ENCODE results near the gene APOL6. TPM values are rescaled to one million over a fixed set of nuclear protein-coding genes. Genes with fewer than 3 reads are reported as not detected.
A peak's percentile ranks its signal among the peaks of the same experiment; 100 is the strongest.

Gene APOL6
- total and polyA plus RNA-seq, 8 donors, result 2.0 to 12.6 (median 3.7) TPM

DNA sequence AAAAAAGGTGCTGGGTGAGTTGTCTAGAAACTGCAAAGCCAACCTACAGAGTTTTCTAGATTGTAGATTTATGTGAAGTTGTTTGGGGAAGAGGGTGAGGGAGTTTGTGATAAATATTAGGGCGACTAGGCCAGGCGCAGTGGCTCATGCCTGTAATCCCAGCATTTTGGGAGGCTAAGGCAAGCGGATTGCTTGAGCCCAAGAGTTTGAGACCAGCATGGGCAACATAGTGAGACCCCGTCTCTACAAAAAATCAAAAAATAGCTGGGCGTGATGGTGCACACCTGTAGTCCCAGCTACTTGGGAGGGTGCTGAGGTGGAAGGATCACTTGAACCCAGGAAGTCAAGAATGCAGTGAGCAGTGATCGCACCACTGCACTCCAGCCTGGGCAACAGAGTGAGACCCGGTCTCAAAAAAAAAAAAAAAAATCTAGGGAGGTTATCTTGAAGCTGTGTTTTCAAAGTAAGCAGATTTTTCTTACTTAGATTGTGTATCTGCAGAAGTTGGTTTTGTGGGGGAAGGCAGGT lies 844 bp downstream of the APOL6 start:
- Histone ChIP-seq H3K4me1 (peaks cover 0 to 9% (median 4%) of the 10 kb centered on the region in 3 donors), H3K27ac (peak overlapping the region in 3 of 4 donors; percentile 75 to 92 (median 83)), H3K27me3 (no peaks in the 10 kb centered on the region), H3K36me3 (no peaks in the 10 kb centered on the region), H3K9me3 (no peaks in the 10 kb centered on the region), H3K4me3 (peak overlapping the region in 3 of 4 donors; percentile 42 to 71 (median 49))
- intact Hi-C loops (cut with DNase I), result no loop called here
- TF ChIP-seq CTCF (IDR thresholded peaks at IDR 0.05), result no peak
- FAIRE-seq (no peak), DNase-seq (no peak), ATAC-seq (peak; percentile 13 to 17 (median 16))
- 82% methylated on average over 7 of the region's 7 CpGs for WGBS, 2 donors

- Histone ChIP-seq H3K27me3 (no peaks in the 10 kb centered on the region), H3K36me3 (no peaks in the 10 kb centered on the region), H3K27ac (no peak overlapping the region), H3K4me3 (peak overlapping the region in 1 of 4 donors; percentile 71), H3K9me3 (no peaks in the 10 kb centered on the region), H3K4me1 (peaks cover 0 to 9% (median 4%) of the 10 kb centered on the region in 3 donors)
- TF ChIP-seq CTCF (IDR thresholded peaks at IDR 0.05), result no peak
- no peak for ATAC-seq
- intact Hi-C loops (cut with DNase I), result loop anchor here in 1 of 3 donors (10.0 kb wide), 1 partner anchor 65 kb away; the partner anchor contains the start of gene APOL5
- no peak for DNase-seq
- no peak for FAIRE-seq
- 80 to 83% methylated on average over 7 of the region's 7 CpGs for WGBS, 2 donors
These were observed 1.5 kb downstream of the APOL6 start for GRCh38 chr22:35649636-35650250.

DNA sequence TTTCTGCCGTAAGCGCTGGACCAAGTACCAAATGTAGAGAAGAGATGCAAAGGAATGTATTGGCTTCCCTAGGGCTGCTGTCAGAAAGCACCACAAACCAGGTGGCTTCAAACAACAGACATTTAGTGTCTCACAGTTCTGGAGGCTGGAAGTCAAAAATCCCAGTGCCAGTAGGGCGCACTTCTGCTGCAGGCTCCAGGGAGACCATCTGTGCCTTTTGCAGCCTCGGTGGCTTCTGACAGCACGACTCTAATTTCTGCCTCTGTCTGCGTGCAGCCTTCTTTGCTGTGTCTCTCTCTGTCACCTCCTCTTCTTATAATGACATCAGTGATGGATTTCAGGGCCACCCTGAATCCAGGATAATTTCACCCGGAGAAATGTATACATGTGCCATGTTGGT lies 2.8 kb downstream of the APOL6 start:
- Histone ChIP-seq H3K27ac (no peak overlapping the region), H3K9me3 (no peaks in the 10 kb centered on the region), H3K4me3 (no peak overlapping the region), H3K4me1 (peaks cover 0 to 9% (median 4%) of the 10 kb centered on the region in 3 donors), H3K27me3 (no peaks in the 10 kb centered on the region), H3K36me3 (no peaks in the 10 kb centered on the region)
- DNase-seq, result no peak
- no peak for ATAC-seq
- no peak for FAIRE-seq
- intact Hi-C loops (cut with DNase I), result loop anchor here in 1 of 3 donors (10.0 kb wide), 1 partner anchor 64 kb away; the partner anchor contains the start of gene APOL5
- TF ChIP-seq CTCF (IDR thresholded peaks at IDR 0.05), result no peak
- 97% methylated on average over 7 of the region's 7 CpGs for WGBS, 2 donors

DNA sequence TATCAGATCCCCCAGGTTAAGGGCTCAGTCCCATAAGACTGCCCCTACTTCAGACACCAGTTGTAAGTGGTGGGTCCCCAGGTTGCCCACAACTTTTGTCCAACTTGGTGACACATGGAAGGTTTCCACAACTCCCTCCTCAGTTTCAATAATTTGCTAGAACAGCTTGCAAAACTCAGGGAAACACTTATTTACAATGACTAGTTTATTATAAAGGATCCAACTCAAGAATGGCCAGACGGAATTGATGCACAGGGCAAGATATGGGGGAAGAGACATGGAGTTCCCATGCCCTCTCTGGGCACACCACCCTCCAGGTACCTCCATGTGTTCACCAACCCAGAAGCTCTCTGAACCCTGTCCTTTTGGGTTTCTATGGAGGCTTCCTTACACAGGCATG lies 5.6 kb downstream of the APOL6 start:
- no peak for DNase-seq
- Histone ChIP-seq H3K36me3 (no peaks in the 10 kb centered on the region), H3K9me3 (no peaks in the 10 kb centered on the region), H3K4me1 (peaks cover 0 to 4% (median 0%) of the 10 kb centered on the region in 3 donors), H3K4me3 (no peak overlapping the region), H3K27ac (no peak overlapping the region), H3K27me3 (no peaks in the 10 kb centered on the region)
- WGBS, 2 donors, result 88 to 90% methylated on average over 1 of the region's 1 CpG
- intact Hi-C loops (cut with DNase I), result loop anchor here in 1 of 3 donors (10.0 kb wide), 1 partner anchor 61 kb away; the partner anchor contains the start of gene APOL5
- ATAC-seq, result no peak
- no peak for TF ChIP-seq CTCF (IDR thresholded peaks at IDR 0.05)
- no peak for FAIRE-seq

DNA sequence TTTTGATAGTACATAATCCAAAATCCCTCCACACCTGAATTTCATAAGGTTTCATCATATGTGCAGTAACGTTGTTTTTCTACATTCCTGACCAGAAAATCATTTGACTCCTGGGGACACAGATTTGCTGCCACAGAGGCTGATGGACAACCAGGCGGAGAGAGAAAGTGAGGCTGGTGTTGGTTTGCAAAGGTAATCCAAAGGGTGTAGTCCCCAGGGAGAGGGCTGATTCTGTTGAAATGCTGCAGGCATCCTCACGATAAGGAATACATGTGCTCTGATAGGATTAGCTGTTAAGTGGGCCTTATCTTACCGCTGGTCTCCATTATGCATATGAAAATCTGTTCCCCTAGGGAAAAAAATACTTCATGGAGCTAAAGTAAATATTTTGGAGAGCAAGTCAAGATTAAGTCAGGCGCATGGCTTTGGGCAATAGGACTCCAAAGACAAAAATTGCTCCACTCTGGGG lies 8.1 kb downstream of the APOL6 start:
- Histone ChIP-seq H3K36me3 (no peaks in the 10 kb centered on the region), H3K27me3 (no peaks in the 10 kb centered on the region), H3K4me3 (no peak overlapping the region), H3K9me3 (no peaks in the 10 kb centered on the region), H3K27ac (no peak overlapping the region), H3K4me1 (no peaks in the 10 kb centered on the region)
- no peak for ATAC-seq
- FAIRE-seq, result no peak
- TF ChIP-seq CTCF (IDR thresholded peaks at IDR 0.05), result no peak
- DNase-seq, result no peak
- WGBS, 2 donors, result 78 to 80% methylated on average over 5 of the region's 5 CpGs
- intact Hi-C loops (cut with DNase I), result loop anchor here in 1 of 3 donors (10.0 kb wide), 1 partner anchor 58 kb away; the partner anchor contains the start of gene APOL5

Data from pancreas (tissue), 10 donors.